Choroid plexus epithelial cell (primary cell): ENCODE measurements around the gene APH1A.
"Not testable (repeated sequence)": the region's sequence is repeated elsewhere in the genome, so short reads cannot be mapped to it uniquely, and the experiment has no call there.

Experiments
- DNase-seq: peaks from one replicate; pipeline ENCODE4 v3.0.0-alpha.2; 2010; ENCODE audit warnings: low read depth
- H3K4me3 ChIP-seq: 2 replicates; pipeline ENCODE4 v1.5.1; 2011; ENCODE audit warnings: low read depth, mild to moderate bottlenecking, control low read depth, low read length, moderate library complexity
- CTCF ChIP-seq: conservative IDR thresholded peaks from 2 replicates; pipeline ENCODE4 v1.5.1; 2011; ENCODE audit warnings: low read depth, mild to moderate bottlenecking, control low read depth, inconsistent platforms, low read length, moderate library complexity

Gene APH1A

GRCh38 chr1:150237746-150238145 is 31.1 kb downstream of the APH1A start:
- no peak for DNase-seq
- TF ChIP-seq CTCF, result no peak
- no peak overlapping the region for H3K4me3 ChIP-seq

- H3K4me3 ChIP-seq, result not testable (repeated sequence)
These were observed 31.6 kb downstream of the APH1A start for GRCh38 chr1:150237176-150237575.

GRCh38 chr1:150236614-150237100 is 32.2 kb downstream of the APH1A start:
- peak overlapping the region; percentile 84 for H3K4me3 ChIP-seq
- no peak for TF ChIP-seq CTCF
- DNase-seq, result no peak

More at GRCh38 chr1:150237176-150237575, 31.6 kb downstream of the APH1A start:
- not testable (repeated sequence) for DNase-seq

GRCh38 chr1:150235852-150236613 is 32.8 kb downstream of the APH1A start, which contains the start of gene ANP32E:
ANP32E (minus strand) TSS chr1:150236112; CDS start chr1:150235786, 326 bp downstream.
- DNase-seq, result peak; percentile 100
- peak within 1 kb of the TSS; percentile 84 for H3K4me3 ChIP-seq
- TF ChIP-seq CTCF, result peak; percentile 28

GRCh38 chr1:150235294-150235851 is 33.4 kb downstream of the APH1A start:
- H3K4me3 ChIP-seq, result peak overlapping the region; percentile 84
- TF ChIP-seq CTCF, result no peak
- peak; percentile 13 for DNase-seq

GRCh38 chr1:150234566-150235293 is 34.1 kb downstream of the APH1A start:
- peak overlapping the region; percentile 84 for H3K4me3 ChIP-seq
- DNase-seq, result peak; percentile 72
- TF ChIP-seq CTCF, result no peak

- no peak for DNase-seq
- peak overlapping the region; percentile 84 for H3K4me3 ChIP-seq
- TF ChIP-seq CTCF, result no peak
These were observed 34.6 kb downstream of the APH1A start for GRCh38 chr1:150234309-150234565.
